22Rv1 (cell line): Measurements from ENCODE around the gene ST13.

ENCODE experiments used
- H3K27ac ChIP-seq: fragments of 450-650 bp; 2 replicates; pipeline ENCODE4 v1.5.1; 2017
- CTCF ChIP-seq: fragments of 450-650 bp; IDR thresholded peaks from 2 replicates; pipeline ENCODE4 v1.5.1; 2017; ENCODE audit warnings: mild to moderate bottlenecking
- ZFX ChIP-seq: fragments of 450-650 bp; IDR thresholded peaks from 2 replicates; pipeline ENCODE4 v1.6.1; 2017; ENCODE audit warnings: antibody characterized with exemption, borderline replicate concordance

Gene ST13

GRCh38 chr22:40856513-40857308, at the start of gene ST13, which contains the start of gene XPNPEP3:
ST13 (minus strand) TSS chr22:40856639; CDS start chr22:40856540, 99 bp downstream.
XPNPEP3 (plus strand) TSS chr22:40857148; CDS start chr22:40857182, 34 bp downstream.
- TF ChIP-seq ZFX (no peak), CTCF (peak; percentile 12; the same call in 1 of the 2 replicates)
- peak within 1 kb of the TSS; percentile 95 for H3K27ac ChIP-seq

GRCh38 chr22:40904101-40904500, 47.7 kb upstream of the ST13 start:
- TF ChIP-seq ZFX (no peak), CTCF (no peak)
- H3K27ac ChIP-seq = no peak overlapping the region

DNA sequence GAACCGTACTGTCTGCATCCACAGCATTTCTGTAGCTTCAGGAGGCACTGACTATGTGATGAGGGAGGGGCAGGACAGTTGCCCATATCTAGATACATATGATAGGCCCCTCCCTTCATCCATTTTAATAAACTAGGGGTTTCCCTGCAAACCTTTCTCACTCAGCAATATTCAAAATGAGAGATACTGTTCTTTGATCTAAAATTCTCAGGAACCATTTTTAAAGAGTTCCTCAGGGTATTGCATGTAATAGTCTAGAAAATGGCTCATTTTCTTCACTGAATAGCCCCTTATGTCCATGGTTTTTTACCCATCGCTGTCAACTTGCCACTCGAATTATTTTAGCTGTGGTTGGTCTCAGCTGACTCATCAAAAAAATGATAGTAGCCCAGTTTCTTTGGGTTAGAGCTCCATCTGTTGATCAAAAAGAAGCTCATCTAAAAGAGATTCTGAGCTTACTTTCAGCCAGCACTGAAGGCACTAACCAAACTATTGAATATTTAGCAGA, 42.5 kb upstream of the ST13 start:
- TF ChIP-seq CTCF = peak; percentile 63
- TF ChIP-seq ZFX = no peak
- H3K27ac ChIP-seq = no peak overlapping the region

- H3K27ac ChIP-seq = no peak overlapping the region
- TF ChIP-seq CTCF (no peak), ZFX (no peak)
Measured at GRCh38 chr22:40894417-40894816, 38.0 kb upstream of the ST13 start.

- no peak overlapping the region for H3K27ac ChIP-seq
- TF ChIP-seq ZFX (no peak), CTCF (no peak)
Measured at GRCh38 chr22:40890881-40891280, 34.4 kb upstream of the ST13 start.

GRCh38 chr22:40889116-40889515, 32.7 kb upstream of the ST13 start:
- H3K27ac ChIP-seq = no peak overlapping the region
- TF ChIP-seq ZFX (no peak), CTCF (no peak)

- H3K27ac ChIP-seq = no peak overlapping the region
- no peak for TF ChIP-seq CTCF
- no peak for TF ChIP-seq ZFX
Measured at GRCh38 chr22:40878922-40879321, 22.5 kb upstream of the ST13 start.
